B cell (primary cell): ENCODE results near the gene MAP2K5. TPM values are rescaled to one million over a fixed set of nuclear protein-coding genes. Genes with fewer than 3 reads are reported as not detected.

Experiments used
- ATAC-seq: fragments of 200-7000 bp; cut with Tn5 transposase; one replicate; pipeline ENCODE4 v1.10.0; 2021; ENCODE audit warnings: low read depth, mild to moderate bottlenecking, moderate number of reproducible peaks, moderate library complexity
- CTCF ChIA-PET: fragments of 350-600 bp; sonication (Branson Sonifier 250); formaldehyde crosslinking; loops from one replicate; lab custom pipeline; 2021; ENCODE audit warnings: antibody characterized with exemption, inconsistent platforms; lab: Charles Lee
- POLR2A ChIA-PET: fragments of 350-600 bp; sonication (Branson Sonifier 250); formaldehyde crosslinking; loops from one replicate; lab custom pipeline; 2021; ENCODE audit warnings: antibody characterized with exemption; lab: Charles Lee
- DNase-seq: peaks from one replicate; pipeline ENCODE4 v3.0.0; 2013
- H2AFZ ChIP-seq: 2 replicates; pipeline ENCODE4 v1.6.1; 2012; ENCODE audit warnings: mild to moderate bottlenecking, low read depth, low read length; ENCODE audit not compliant: insufficient read depth, poor library complexity, severe bottlenecking
- H3K27ac ChIP-seq, 2 donors: 1 replicate in 1 of 2; 2 replicates in 1 of 2; pipeline ENCODE4 v1.5.1; 2012 to 2013; ENCODE audit warnings: low read length in 2 of 2, mild to moderate bottlenecking in 2 of 2, moderate library complexity in 1 of 2
- H3K27me3 ChIP-seq, 4 experiments: fragments of 200-600 bp in 1 of 4; sonication (generic) in 1 of 4; replicated peaks in 1 of 4; 1 replicate in 2 of 4; 2 replicates in 2 of 4; pipeline versions ENCODE4 v1.6.1 to v1.7.0; 2013 to 2016; ENCODE audit warnings: low read length in 3 of 4, mild to moderate bottlenecking in 2 of 4, mixed read lengths in 1 of 4, moderate library complexity in 1 of 4; ENCODE audit not compliant: insufficient read depth in 4 of 4, control insufficient read depth in 3 of 4; ENCODE audit errors: control extremely low read depth in 1 of 4
- H3K36me3 ChIP-seq, 2 experiments: replicated peaks in 1 of 2; 1 replicate in 1 of 2; 2 replicates in 1 of 2; pipeline versions ENCODE4 v1.6.1 to v1.7.1; 2013; ENCODE audit warnings: low read length in 1 of 2; ENCODE audit not compliant: insufficient read depth in 2 of 2, control insufficient read depth in 1 of 2; ENCODE audit errors: control extremely low read depth in 1 of 2, extremely low read depth in 1 of 2
- H3K4me1 ChIP-seq, 2 donors: fragments of 200-600 bp in 1 of 2; sonication (generic) in 1 of 2; 1 replicate in 1 of 2; 2 replicates in 1 of 2; pipeline versions ENCODE4 v1.5.1 to v1.6.1; 2013 to 2017; ENCODE audit warnings: low read length in 2 of 2; ENCODE audit not compliant: control insufficient read depth in 2 of 2, insufficient read depth in 2 of 2
- H3K4me2 ChIP-seq: replicated peaks from 2 replicates; pipeline ENCODE3; 2012; ENCODE audit warnings: mild to moderate bottlenecking, low read depth, low read length; ENCODE audit not compliant: poor library complexity, severe bottlenecking
- H3K4me3 ChIP-seq, 5 experiments: fragments of 200-600 bp in 1 of 5; sonication (generic) in 1 of 5; 1 replicate in 3 of 5; 2 replicates in 2 of 5; pipeline versions ENCODE4 v1.5.1 to v1.7.0; 2011 to 2016; ENCODE audit warnings: low read length in 4 of 5, mild to moderate bottlenecking in 4 of 5, low read depth in 2 of 5, control low read depth in 1 of 5, moderate library complexity in 1 of 5; ENCODE audit not compliant: insufficient read depth in 1 of 5; ENCODE audit errors: control extremely low read depth in 1 of 5, extremely low read depth in 1 of 5
- H3K79me2 ChIP-seq: fragments of 200-600 bp; sonication (generic); one replicate; pipeline ENCODE4 v1.6.0; 2016; ENCODE audit warnings: low read length; ENCODE audit not compliant: control insufficient read depth, insufficient read depth
- H3K9ac ChIP-seq: fragments of 200-600 bp; sonication (generic); 2 replicates; pipeline ENCODE4 v1.6.1; 2017; ENCODE audit warnings: mild to moderate bottlenecking, low read length, moderate library complexity
- H3K9me3 ChIP-seq, 3 donors: one replicate each; pipeline versions ENCODE4 v1.6.1 to v1.7.1; 2013; ENCODE audit warnings: low read length in 2 of 3; ENCODE audit not compliant: control insufficient read depth in 2 of 3, insufficient read depth in 1 of 3; ENCODE audit errors: control extremely low read depth in 1 of 3
- H4K20me1 ChIP-seq: 2 replicates; pipeline ENCODE4 v1.6.0; 2012; ENCODE audit warnings: mild to moderate bottlenecking, low read length; ENCODE audit not compliant: insufficient read depth, control insufficient read depth, poor library complexity, severe bottlenecking
- H3K27ac Mint-ChIP-seq: one replicate; pipeline ENCODE4 v1.8.0; 2021; ENCODE audit warnings: mixed read lengths
- H3K27me3 Mint-ChIP-seq: one replicate; pipeline ENCODE4 v1.8.0; 2021; ENCODE audit warnings: mixed read lengths
- H3K4me1 Mint-ChIP-seq: one replicate; pipeline ENCODE4 v1.8.0; 2021; ENCODE audit warnings: mixed read lengths
- H3K4me3 Mint-ChIP-seq: one replicate; pipeline ENCODE4 v1.8.0; 2021; ENCODE audit warnings: mixed read lengths
- H3K9me3 Mint-ChIP-seq: one replicate; pipeline ENCODE4 v1.8.0; 2022; ENCODE audit warnings: mixed read lengths; ENCODE audit not compliant: insufficient read depth
- CTCF ChIP-seq: fragments of 200-600 bp; IDR thresholded peaks from one replicate; pipeline ENCODE4 v1.8.0; 2022; ENCODE audit warnings: antibody characterized with exemption, mild to moderate bottlenecking
- EZH2 ChIP-seq: IDR thresholded peaks from 2 replicates; pipeline ENCODE4 v1.6.1; 2012; ENCODE audit warnings: borderline replicate concordance, low read depth, mild to moderate bottlenecking, moderate library complexity, low read length; ENCODE audit not compliant: insufficient read depth, poor library complexity, severe bottlenecking
- WGBS: methylation state at CpG from one replicate; pipeline ENCODE4 v1.1.5; 2013; ENCODE audit warnings: missing lambda C conversion rate; ENCODE audit not compliant: insufficient coverage; 5-methylcytosine and 5-hydroxymethylcytosine counted together
- intact Hi-C: fragments of 100-400 bp; cut with micrococcal nuclease; formaldehyde crosslinking; loops from one replicate; pipeline ENCODE4 v1.10.0; 2022
- polyA plus RNA-seq: library from polyadenylated mRNA; depleted of rRNA; stranded (reverse); fragments of >200 nt; gene quantifications from 2 replicates; pipeline ENCODE4 v1.2.3, GENCODE V29; 2012
- total RNA-seq, 2 donors: library from RNA; stranded (reverse); fragments of 120-200 nt in 1 of 2; gene quantifications; 1 replicate in 1 of 2; 2 replicates in 1 of 2; pipeline versions ENCODE4 v1.2.3 to v1.2.4, GENCODE V29; 2013 to 2022

The MAP2K5 gene
- total and polyA plus RNA-seq, 2 donors (not counting 1 experiment from before 2014, with no cell fraction given), result 11.1 to 40.0 TPM

DNA sequence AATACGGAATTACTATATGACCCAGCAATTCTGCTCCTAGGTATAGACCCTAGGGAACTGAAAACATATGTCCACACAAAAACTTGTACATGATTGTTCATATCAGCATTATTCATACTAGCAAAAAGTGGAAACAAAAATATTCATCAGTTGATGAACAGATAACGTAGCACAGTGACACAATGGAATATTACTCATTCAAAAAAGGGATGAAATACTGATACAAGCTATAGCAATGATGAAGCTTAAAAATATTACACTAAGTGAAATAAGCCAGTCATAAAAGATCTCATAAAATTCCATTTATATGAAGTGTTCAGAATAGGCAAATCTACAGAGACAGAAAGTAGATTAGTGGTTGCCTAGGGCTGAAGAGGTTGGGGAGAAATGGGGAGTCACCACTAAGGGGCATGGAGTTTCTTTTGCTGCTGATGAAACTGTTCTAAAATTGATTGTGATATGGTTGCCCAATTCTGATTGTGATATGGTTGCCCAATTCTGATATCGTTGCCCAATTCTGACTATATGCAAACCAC is 11.1 kb upstream of the MAP2K5 start:
- no peak for TF ChIP-seq EZH2
- TF ChIP-seq CTCF, result no peak
- Histone ChIP-seq H3K79me2 (no peaks in the 10 kb centered on the region), H3K36me3 (no peaks in the 10 kb centered on the region), H4K20me1 (no peaks in the 10 kb centered on the region), H3K27ac (no peak overlapping the region), H3K4me3 (no peak overlapping the region), H3K4me1 (no peaks in the 10 kb centered on the region), H3K9me3 (no peaks in the 10 kb centered on the region), H3K4me2 (no peak overlapping the region), H3K9ac (no peak overlapping the region), H3K27me3 (no peaks in the 10 kb centered on the region), H2AFZ (no peak overlapping the region)
- no peaks in the 10 kb centered on the region for H3K9me3 Mint-ChIP-seq
- DNase-seq, result no peak
- no CpG with 5 or more reads among the region's 3 CpGs for WGBS
- ChIA-PET POLR2A (no interaction called here), CTCF (interaction anchor here (0.8 kb wide), 1 partner anchor 47 kb away, joined by 3 read pairs; no protein-coding TSS in a partner anchor)
- H3K27ac Mint-ChIP-seq, result no peak overlapping the region
- peaks cover 1% of the 10 kb centered on the region for H3K4me1 Mint-ChIP-seq
- ATAC-seq, result no peak
- no peak overlapping the region for H3K4me3 Mint-ChIP-seq
- intact Hi-C loops, result no loop called here
- H3K27me3 Mint-ChIP-seq, result peaks cover 8% of the 10 kb centered on the region

DNA sequence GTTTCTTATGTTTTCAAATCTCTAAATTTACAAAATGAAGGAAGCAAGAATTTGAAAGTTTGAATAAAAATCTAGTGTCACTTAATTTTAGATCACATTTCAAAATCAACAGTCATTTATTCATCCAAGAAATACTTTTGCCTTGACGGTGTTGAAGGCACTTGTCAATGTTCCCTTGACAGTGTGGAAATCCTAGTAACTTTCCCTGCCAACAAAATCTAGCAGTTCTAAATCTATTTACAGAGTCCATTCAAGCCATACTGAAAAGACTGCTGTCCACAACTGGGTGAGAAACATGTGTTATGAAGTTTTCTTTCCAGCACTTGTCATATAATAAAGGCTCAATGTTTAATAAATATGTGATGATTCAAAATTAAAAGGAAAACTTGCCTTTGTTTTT is 8.6 kb upstream of the MAP2K5 start:
- TF ChIP-seq CTCF (no peak), EZH2 (no peak)

More for the DNA sequence above, 8.6 kb upstream of the MAP2K5 start:
- ChIA-PET POLR2A (no interaction called here), CTCF (no interaction called here)
- 83% methylated on average over 1 of the region's 1 CpG for WGBS
- Mint-ChIP-seq H3K4me1 (peaks cover 10% of the 10 kb centered on the region), H3K4me3 (no peak overlapping the region), H3K9me3 (no peaks in the 10 kb centered on the region), H3K27me3 (peaks cover 22% of the 10 kb centered on the region), H3K27ac (no peak overlapping the region)
- no peak for ATAC-seq
- Histone ChIP-seq H3K79me2 (no peaks in the 10 kb centered on the region), H3K4me2 (no peak overlapping the region), H4K20me1 (no peaks in the 10 kb centered on the region), H3K27ac (no peak overlapping the region), H3K36me3 (no peaks in the 10 kb centered on the region), H3K27me3 (peaks cover 0 to 16% (median 6%) of the 10 kb centered on the region in 4 experiments), H2AFZ (no peak overlapping the region), H3K4me3 (no peak overlapping the region), H3K4me1 (no peaks in the 10 kb centered on the region), H3K9me3 (no peaks in the 10 kb centered on the region), H3K9ac (no peak overlapping the region)
- no peak for DNase-seq
- intact Hi-C loops, result no loop called here
